ENCODE results near the gene TMEM183A. TPM values are rescaled to one million over a fixed set of nuclear protein-coding genes. Genes with fewer than 3 reads are reported as not detected.

Gene TMEM183A
- total and polyA plus RNA-seq, 7 donors: 17.1 to 33.9 (median 20.9) TPM

DNA sequence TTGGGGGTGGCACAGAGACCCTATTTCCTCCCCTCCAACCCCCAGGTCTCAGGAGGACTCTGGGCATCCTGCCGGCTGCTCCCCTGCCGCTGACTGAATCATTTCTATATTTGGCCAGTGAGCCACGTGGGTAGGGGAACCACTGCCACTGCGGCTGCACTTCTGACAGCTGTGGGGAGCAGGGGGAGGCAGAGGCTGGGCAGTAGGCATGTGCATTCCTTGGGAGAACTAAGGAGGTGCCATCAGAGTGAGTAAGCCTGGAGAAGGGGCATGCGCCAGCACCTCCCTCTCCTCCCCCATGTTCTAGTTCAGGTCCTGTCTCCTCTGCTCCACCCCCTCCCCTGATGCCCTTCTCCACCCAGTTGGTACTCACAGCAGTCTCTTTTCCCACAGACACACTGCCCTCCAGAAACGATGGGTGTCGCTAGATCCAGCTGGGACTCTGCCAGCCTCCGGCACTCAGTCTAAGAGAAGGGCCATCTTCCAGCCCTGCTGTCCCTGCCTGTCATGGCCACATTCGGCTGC lies 31.1 kb downstream of the TMEM183A start:
- Histone ChIP-seq H3K9me3 (no peaks in the 10 kb centered on the region), H3K4me1 (peaks cover 81% of the 10 kb centered on the region), H3K36me3 (ENCODE audit: insufficient read depth in 1 of 2, low read depth in 1 of 2) (peaks cover 0 to 10% of the 10 kb centered on the region in 2 donors), H3K27me3 (ENCODE audit: insufficient read depth in 3 of 3, low read length in 2 of 3) (no peaks in the 10 kb centered on the region), H3K27ac (peak overlapping the region; percentile 97), H3K4me3 (peak overlapping the region; percentile 54)
- ATAC-seq: peak; percentile 84 to 87 (median 85)
- DNase-seq: peak; percentile 85 to 96
- TF ChIP-seq, protein P1, sequence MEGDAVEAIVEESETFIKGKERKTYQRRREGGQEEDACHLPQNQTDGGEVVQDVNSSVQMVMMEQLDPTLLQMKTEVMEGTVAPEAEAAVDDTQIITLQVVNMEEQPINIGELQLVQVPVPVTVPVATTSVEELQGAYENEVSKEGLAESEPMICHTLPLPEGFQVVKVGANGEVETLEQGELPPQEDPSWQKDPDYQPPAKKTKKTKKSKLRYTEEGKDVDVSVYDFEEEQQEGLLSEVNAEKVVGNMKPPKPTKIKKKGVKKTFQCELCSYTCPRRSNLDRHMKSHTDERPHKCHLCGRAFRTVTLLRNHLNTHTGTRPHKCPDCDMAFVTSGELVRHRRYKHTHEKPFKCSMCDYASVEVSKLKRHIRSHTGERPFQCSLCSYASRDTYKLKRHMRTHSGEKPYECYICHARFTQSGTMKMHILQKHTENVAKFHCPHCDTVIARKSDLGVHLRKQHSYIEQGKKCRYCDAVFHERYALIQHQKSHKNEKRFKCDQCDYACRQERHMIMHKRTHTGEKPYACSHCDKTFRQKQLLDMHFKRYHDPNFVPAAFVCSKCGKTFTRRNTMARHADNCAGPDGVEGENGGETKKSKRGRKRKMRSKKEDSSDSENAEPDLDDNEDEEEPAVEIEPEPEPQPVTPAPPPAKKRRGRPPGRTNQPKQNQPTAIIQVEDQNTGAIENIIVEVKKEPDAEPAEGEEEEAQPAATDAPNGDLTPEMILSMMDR (IDR thresholded peaks at IDR 0.05): peak; percentile 32
- intact Hi-C loops (cut with DNase I): loop anchor here in 1 of 2 donors (2.0 to 5.0 kb wide), 3 partner anchors 89 to 231 kb away; partner anchors contain the start of gene ADORA1
- 13 to 23% (median 18%) methylated on average over 9 of the region's 9 CpGs for WGBS, 3 donors

DNA sequence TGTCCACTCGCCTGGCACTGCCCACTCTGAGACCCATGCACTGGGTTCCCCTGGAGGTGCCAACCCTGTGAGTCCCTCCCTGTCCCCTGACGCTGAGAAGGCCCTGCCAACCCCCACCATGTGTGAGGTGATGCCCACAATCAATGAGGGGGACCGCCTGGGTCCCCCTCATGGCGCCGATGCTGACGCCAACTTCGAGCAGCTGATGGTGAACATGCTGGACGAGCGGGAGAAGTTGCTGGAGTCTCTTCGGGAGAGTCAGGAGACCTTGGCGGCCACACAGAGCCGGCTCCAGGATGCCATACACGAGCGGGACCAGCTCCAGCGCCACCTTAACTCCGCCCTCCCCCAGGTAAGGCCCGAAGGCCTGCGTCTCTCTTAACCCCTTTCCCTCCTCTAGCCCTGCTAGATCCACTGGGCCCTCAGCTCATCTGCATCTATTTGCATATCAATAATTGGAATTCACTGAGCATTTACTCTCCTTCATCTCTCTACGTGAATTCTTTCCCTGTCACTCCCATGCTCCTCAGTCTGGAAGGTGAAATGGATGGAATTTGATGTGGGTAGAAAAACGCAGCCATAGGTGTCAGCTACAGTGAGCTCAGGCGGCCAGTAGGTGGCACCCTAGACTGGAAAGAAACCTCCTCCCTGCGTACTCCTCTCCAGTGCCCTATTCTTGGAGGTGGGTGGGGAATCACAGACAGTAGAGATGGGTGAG lies 31.9 kb downstream of the TMEM183A start:
- H3K4me1 ChIP-seq: peaks cover 73% of the 10 kb centered on the region
- 23 to 42% (median 24%) methylated on average over 20 to 22 of the region's 22 CpGs for WGBS, 3 donors
- intact Hi-C loops (cut with DNase I): loop anchor here (1.0 to 5.0 kb wide), 7 partner anchors 45 to 230 kb away; partner anchors contain the start of gene ADORA1 (in 1 of the 2)
- ATAC-seq: peak; percentile 59 to 75 (median 62)
- DNase-seq: peak; percentile 72 to 89
- H3K9me3 ChIP-seq: no peaks in the 10 kb centered on the region
- H3K27ac ChIP-seq: peak overlapping the region; percentile 97
- peak overlapping the region; percentile 30 for H3K4me3 ChIP-seq
- TF ChIP-seq, protein P1 (IDR thresholded peaks at IDR 0.05): peak; percentile 87
- peaks cover 0 to 17% of the 10 kb centered on the region in 2 donors for H3K36me3 ChIP-seq (ENCODE audit: insufficient read depth in 1 of 2, low read depth in 1 of 2)
- H3K27me3 ChIP-seq (ENCODE audit: insufficient read depth in 3 of 3, low read length in 2 of 3): no peaks in the 10 kb centered on the region

DNA sequence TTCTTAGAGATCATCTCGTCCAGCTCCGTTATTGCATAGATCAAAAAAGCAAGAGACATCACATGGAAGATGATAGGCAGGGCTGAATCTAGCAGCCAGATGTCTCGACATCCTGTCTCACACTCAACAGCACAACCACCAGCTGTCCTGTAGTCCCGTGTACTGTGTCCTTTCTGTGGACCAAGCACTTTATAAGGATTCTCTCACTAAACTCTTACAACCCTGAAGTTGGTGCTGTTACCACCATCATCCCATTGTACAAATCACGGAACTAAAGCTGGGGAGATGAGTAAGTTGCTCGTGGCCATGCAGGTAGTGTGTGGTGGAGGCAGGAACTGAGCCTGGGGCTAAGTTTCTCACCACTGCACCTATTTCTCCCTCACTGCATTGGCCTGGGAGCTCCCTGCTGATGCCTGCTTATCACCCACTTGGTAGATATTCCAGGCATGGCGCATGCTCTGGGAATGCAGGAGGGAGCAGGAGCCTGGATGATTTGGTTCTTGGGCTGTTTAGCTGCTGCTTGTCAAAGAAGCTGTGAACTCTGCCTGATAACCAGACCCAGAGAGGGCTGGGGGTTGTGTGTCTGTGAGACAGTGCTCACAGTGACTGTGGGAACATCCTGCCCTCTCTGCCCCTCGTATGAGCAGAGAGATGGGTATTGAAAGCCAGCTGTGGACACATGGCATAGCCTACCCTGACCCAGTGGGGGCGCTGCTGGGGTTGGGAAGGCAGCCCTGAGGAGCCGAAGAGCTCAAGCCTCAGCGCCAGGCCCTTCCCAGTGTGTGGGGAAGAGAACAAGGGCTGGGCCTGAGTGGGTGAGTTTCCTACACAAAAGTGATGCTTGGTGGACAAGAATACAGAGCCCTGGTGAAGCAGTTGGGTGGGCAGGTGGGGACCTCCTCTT lies 32.7 kb downstream of the TMEM183A start:
- no peak overlapping the region for H3K4me3 ChIP-seq
- peak overlapping the region; percentile 97 for H3K27ac ChIP-seq
- H3K36me3 ChIP-seq (ENCODE audit: insufficient read depth in 1 of 2, low read depth in 1 of 2): peaks cover 0 to 25% of the 10 kb centered on the region in 2 donors
- WGBS, 3 donors: 49 to 54% (median 49%) methylated on average over 11 of the region's 11 CpGs
- H3K9me3 ChIP-seq: no peaks in the 10 kb centered on the region
- H3K4me1 ChIP-seq: peaks cover 66% of the 10 kb centered on the region
- intact Hi-C loops (cut with DNase I): loop anchor here (1.0 to 5.0 kb wide), 11 partner anchors 37 to 229 kb away; partner anchors contain the start of gene ADORA1 (in 1 of the 2)
- DNase-seq (no peak), ATAC-seq (no peak)
- TF ChIP-seq, protein P1 (IDR thresholded peaks at IDR 0.05): no peak
- H3K27me3 ChIP-seq (ENCODE audit: insufficient read depth in 3 of 3, low read length in 2 of 3): no peaks in the 10 kb centered on the region

DNA sequence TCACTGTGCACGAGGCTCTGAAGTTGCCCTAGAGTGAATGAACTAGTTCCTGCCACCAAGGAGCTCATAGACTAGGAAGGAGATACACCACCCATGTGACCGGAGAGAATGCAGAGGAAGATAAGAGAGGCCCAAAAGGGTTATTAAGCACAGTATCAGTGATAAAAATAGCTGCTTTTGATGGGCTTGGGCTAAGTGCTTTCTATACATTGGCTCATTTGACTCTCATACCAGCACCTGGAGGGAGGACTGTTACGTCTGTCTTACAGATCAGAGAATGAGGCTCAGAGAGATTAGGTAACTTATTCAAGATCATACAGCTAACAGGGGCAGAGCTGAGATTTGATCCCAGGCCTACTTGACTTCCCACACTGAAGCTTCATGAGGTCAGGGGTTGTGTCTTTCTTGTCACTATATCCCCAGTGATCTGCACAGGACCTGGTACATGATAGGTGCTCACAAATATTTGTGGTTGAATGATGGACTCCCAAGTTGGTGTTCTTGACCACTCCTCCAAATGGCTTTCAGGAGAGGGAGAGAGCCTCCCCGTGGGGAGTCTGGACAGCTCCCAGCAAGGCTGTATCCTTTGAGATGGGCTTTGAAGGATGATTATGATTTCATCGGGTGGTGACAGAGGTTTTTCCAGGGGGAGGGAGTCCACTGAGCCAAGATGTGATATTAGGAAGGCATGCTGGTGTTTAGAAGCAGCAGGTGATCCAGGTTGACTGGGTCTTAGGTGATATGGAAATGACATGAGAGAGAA lies 33.5 kb downstream of the TMEM183A start:
- Histone ChIP-seq H3K27me3 (ENCODE audit: insufficient read depth in 3 of 3, low read length in 2 of 3) (no peaks in the 10 kb centered on the region), H3K9me3 (no peaks in the 10 kb centered on the region), H3K36me3 (ENCODE audit: insufficient read depth in 1 of 2, low read depth in 1 of 2) (peaks cover 0 to 34% of the 10 kb centered on the region in 2 donors), H3K4me1 (peaks cover 59% of the 10 kb centered on the region), H3K27ac (no peak overlapping the region), H3K4me3 (no peak overlapping the region)
- intact Hi-C loops (cut with DNase I): loop anchor here in 1 of 2 donors (2.0 to 5.0 kb wide), 4 partner anchors 37 to 227 kb away; no protein-coding TSS in a partner anchor
- DNase-seq (no peak), ATAC-seq (no peak)
- TF ChIP-seq, protein P1 (IDR thresholded peaks at IDR 0.05): no peak
- 70 to 74% (median 72%) methylated on average over 5 of the region's 5 CpGs for WGBS, 3 donors

Measured in psoas muscle (tissue), 8 donors.